ENCODE results near the gene ABHD17A.

DNA sequence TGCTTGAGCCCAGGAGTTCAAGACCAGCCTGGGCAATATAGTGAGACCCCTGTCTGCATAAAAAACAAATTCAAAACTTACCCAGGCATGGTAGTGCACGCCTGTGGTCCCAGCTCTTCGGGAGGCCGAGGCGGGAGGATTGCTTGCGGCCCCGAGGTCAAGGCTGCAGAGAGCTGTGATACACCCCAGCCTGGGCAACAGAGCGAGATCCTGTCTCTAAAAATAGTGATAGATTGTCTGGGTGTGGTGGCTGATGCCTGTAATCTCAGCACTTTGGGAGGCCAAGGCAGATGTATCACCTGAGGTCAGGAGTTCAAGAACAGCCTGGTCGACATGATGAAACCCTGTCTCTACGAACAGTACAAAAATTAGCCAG lies 18.0 kb downstream of the ABHD17A start:
- no peak for TF ChIP-seq CTCF (IDR thresholded peaks at IDR 0.05; ENCODE audit: control extremely low read depth in 1 of 3, insufficient read depth in 1 of 3, low read depth in 1 of 3, low read length in 3 of 3)
- TF ChIP-seq SIX5 (IDR thresholded peaks at IDR 0.05; ENCODE audit: low read depth, low read length) = no peak
- no peak for TF ChIP-seq GTF2F1 (IDR thresholded peaks at IDR 0.05; ENCODE audit: borderline replicate concordance, low read depth, low read length)
